Measurements from ENCODE around the gene OBSCN.

OBSCN gene

DNA sequence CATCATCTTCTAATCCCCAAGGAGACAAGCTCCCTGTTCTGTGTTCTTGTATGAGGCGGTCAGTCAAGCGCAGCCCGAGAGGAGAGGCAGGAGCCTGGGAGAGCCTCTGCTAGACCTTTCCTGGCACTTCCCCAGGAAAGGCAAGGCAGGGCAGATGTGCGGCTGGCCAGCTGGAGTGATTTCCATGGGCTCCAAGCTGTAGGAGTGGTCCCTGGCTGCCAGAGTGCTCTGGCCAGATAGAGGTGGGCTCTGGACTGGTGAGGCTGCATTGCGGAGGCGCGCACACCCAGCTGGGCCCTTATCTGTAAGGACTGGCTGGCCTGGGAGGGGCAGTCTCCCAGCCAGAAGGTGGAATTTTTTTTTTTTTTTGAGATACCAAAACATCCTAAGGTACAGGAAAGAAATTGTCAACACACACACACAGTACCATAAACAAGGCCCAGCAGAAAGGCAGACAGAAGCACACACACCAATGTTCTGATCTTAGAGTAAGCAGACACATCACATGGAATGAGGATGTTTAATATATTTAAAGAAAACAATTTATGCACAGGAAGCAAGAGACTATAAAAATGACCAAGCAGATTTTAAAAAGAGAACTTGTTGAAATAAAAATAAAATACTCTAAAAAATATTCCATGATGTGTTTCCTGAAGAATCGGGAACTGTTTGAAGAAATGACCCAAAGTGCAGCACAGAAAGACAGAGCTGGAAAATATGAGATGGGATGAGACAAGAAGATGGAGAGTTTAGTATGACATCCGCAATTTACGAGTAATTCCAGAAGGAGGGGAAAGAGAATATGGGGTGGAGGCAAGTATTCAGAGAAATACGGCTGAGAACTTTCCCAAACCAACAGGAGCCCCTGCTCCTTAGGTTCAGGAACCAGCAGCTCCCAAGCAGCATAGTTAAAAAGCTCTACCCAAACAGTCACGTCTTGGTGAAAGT, 28.8 kb upstream of the OBSCN start:
- no peak for DNase-seq (ENCODE audit: low read depth)
- TF ChIP-seq, protein P1, sequence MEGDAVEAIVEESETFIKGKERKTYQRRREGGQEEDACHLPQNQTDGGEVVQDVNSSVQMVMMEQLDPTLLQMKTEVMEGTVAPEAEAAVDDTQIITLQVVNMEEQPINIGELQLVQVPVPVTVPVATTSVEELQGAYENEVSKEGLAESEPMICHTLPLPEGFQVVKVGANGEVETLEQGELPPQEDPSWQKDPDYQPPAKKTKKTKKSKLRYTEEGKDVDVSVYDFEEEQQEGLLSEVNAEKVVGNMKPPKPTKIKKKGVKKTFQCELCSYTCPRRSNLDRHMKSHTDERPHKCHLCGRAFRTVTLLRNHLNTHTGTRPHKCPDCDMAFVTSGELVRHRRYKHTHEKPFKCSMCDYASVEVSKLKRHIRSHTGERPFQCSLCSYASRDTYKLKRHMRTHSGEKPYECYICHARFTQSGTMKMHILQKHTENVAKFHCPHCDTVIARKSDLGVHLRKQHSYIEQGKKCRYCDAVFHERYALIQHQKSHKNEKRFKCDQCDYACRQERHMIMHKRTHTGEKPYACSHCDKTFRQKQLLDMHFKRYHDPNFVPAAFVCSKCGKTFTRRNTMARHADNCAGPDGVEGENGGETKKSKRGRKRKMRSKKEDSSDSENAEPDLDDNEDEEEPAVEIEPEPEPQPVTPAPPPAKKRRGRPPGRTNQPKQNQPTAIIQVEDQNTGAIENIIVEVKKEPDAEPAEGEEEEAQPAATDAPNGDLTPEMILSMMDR (IDR thresholded peaks at IDR 0.05; ENCODE audit: control insufficient read depth, extremely low read depth, insufficient read depth) = no peak
- H3K4me3 ChIP-seq (ENCODE audit: low read depth, low read length) = no peak overlapping the region

- TF ChIP-seq, protein P1 (IDR thresholded peaks at IDR 0.05; ENCODE audit: control insufficient read depth, extremely low read depth, insufficient read depth) = no peak
- H3K4me3 ChIP-seq (ENCODE audit: low read depth, low read length) = no peak overlapping the region
- DNase-seq (ENCODE audit: low read depth) = no peak
Measured at GRCh38 chr1:228180271-228180958, 27.4 kb upstream of the OBSCN start.

- TF ChIP-seq, protein P1 (IDR thresholded peaks at IDR 0.05; ENCODE audit: control insufficient read depth, extremely low read depth, insufficient read depth) = no peak
- H3K4me3 ChIP-seq (ENCODE audit: low read depth, low read length) = no peak overlapping the region
- DNase-seq (ENCODE audit: low read depth) = no peak
Measured at GRCh38 chr1:228180959-228181644, 26.7 kb upstream of the OBSCN start.

DNA sequence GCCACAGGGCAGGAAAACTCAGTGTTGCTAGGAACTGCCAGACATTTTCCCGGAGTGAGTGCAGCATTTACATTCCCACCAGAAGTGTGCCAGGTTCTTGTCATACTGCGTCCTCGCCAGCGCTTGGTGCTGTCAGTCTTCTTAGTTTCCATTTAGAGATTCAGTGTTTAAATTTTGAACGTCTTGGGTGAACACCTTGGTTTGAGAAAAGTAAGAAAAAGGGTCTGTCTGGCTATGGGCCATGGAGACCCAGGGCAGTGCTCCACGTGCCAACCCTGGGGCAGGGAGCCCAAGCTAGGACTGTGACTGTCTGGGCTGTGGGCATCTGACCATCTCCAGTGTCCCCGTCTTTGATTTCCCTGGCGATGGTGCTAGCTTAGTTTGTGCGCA, 26.2 kb upstream of the OBSCN start:
- H3K4me3 ChIP-seq (ENCODE audit: low read depth, low read length) = no peak overlapping the region
- TF ChIP-seq, protein P1 (IDR thresholded peaks at IDR 0.05; ENCODE audit: control insufficient read depth, extremely low read depth, insufficient read depth) = no peak
- DNase-seq (ENCODE audit: low read depth) = no peak

DNA sequence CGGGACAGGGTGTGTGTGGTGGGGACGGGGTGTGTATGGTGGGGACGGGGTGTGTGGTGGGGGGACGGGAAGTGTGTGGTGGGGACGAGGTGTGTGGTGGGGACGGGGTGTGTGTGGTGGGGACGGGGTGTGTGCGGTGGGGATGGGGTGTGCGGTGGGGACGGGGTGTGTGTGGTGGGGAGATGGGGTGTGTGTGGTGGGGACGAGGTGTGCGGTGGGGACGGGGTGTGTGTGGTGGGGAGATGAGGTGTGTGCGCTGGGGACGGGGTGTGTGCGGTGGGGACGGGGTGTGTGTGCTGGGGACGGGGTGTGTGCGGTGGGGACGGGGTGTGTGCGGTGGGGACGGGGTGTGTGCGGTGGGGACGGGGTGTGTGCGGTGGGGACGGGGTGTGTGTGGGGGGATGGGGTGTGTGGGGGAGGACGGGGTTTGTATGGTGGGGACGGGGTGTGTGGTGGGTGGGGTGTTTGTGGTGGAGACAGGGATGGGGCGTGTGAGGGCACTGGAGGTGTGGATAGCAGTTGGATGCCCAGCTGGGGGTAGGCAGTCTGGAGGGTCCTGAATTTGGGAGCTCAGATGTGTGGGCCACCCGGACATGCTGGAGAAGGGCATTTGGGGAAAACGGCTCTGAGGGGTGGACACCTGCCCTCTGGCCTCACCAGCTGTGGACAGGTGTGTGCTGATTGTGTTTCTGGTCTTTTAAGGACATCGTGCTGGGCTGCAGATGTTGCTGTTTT, 25.4 kb upstream of the OBSCN start:
- TF ChIP-seq, protein P1 (IDR thresholded peaks at IDR 0.05; ENCODE audit: control insufficient read depth, extremely low read depth, insufficient read depth) = no peak
- H3K4me3 ChIP-seq (ENCODE audit: low read depth, low read length) = no peak overlapping the region
- DNase-seq (ENCODE audit: low read depth) = no peak

DNA sequence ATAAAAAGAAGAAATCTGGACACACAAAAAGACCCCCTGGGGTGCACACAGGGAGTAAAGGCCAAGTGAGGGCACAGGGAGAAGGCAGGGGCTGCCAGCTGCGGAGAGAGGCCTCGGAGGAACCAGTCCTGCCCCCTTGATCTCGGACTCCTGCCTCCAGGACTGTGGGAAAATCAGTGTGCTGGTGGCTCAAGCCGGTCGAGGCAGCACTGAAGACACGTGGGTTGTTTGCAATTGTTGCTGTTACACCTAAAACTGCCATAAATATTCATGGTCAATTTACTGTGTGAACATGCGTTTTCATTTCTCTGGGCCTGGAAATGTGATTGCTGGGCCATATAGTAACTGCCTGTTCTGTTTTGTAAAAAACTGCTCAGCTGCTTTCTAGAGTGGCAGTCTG, 23.7 kb upstream of the OBSCN start:
- DNase-seq (ENCODE audit: low read depth) = no peak
- TF ChIP-seq, protein P1 (IDR thresholded peaks at IDR 0.05; ENCODE audit: control insufficient read depth, extremely low read depth, insufficient read depth) = no peak
- H3K4me3 ChIP-seq (ENCODE audit: low read depth, low read length) = no peak overlapping the region

Measured in LNCaP clone FGC (cell line).